Activated T-helper 1 cell treated with anti-CD3 and anti-CD28 coated beads, Interleukin-2, amount 50 U/mL, for 16 hours (primary cell): Measurements from ENCODE around the gene ACAN.

ENCODE experiments used
- DNase-seq, 2 donors: peaks; one replicate each; pipeline ENCODE4 v3.0.0-alpha.2; 2020; ENCODE audit warnings: low read depth in 1 of 2, low spot score in 1 of 2

ACAN gene

DNA sequence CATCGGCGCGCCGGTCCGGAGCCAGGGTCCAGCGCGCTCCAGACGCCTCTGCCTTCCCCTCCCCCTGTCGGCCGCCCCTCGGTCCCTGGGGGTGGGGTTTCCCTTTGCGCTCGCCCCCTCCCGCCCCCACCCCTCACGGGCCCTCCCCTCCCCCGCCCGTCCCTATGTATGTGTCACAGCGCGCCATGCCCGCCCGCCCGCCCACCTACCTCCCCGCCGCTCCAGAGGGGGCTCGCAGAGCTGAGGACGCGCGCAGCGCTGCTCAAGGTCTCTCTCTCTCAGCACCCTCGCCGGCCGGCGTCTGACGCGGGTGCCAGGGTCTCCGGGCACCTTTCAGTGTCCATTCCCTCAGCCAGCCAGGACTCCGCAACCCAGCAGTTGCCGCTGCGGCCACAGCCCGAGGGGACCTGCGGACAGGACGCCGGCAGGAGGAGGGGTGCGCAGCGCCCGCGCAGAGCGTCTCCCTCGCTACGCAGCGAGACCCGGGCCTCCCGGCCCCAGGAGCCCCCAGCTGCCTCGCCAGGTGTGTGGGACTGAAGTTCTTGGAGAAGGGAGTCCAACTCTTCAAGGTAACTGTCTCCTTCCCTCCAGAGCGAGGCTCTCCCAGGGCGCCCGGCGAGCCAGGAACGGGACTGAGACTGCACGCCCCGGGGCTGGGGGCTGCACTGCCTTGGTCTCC, at the start of gene ACAN:
ACAN (plus strand) TSS at position 196 of the 679 bp plus-strand sequence. CDS start 32,771 bp downstream, outside the sequence.
- DNase-seq = no peak

- DNase-seq = no peak
Measured at GRCh38 chr15:88756521-88756920, 46.7 kb upstream of the ACAN start.

DNA sequence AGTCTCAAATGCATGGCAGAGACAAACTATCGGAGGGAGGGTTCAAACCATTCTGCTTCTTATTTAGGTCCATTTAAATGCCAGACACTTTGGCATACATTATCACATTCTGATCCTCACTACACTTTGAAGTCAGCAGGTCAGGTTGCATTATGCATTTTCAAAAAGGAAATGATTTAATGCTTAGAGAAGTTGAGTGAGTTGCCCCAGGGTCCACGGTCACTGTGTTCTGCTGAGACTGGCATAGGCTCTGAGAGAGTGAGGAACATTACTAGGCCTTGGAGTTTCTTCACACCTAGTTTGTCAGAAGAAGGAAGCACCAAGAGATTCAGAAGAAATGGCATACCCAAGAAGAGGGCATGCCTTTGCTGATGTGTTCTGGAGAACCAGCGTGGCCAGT, 46.3 kb upstream of the ACAN start:
- DNase-seq = no peak

DNA sequence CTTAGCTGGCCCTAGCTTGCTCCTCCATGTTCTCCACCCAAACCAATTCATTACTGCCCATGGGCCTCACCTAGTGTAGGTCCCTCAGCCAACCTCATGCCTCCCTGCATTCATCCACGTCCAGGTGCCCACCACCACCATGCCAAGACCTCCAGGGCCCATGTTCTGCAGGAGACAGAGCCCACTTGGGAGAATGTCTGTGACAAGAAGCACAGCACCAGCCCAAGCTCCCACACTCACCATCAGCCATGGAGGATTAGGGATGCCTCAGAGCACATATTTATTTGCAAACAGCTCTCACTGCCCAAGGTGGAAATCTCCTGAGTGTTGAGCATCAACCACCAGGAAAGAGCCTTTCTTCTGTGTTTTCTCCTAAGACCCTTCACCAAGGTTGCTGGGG, 43.4 kb upstream of the ACAN start:
- no peak for DNase-seq

DNA sequence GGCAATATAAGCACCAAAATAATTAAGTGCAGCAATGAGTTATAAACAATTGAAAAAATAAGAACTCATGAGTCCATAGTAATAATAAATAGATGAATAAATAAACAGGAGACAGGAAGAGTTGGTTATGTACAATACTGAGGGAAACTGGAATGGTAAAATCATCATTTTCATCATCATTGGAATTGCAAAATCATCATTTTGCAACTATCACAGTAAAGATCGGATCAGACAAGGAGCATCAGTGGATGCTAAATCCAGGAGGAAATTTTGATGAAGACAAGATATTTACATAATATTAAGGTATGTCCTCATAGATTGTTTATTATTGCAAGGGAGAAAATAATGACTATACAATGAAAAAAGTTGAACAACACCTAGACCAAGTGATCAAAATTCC, 38.8 kb upstream of the ACAN start:
- DNase-seq = no peak

GRCh38 chr15:88765212-88765611, 38.0 kb upstream of the ACAN start:
- DNase-seq = no peak

- DNase-seq = no peak
Measured at GRCh38 chr15:88769161-88769971, 33.9 kb upstream of the ACAN start.

GRCh38 chr15:88775776-88776175, 27.5 kb upstream of the ACAN start:
- DNase-seq = no peak

DNA sequence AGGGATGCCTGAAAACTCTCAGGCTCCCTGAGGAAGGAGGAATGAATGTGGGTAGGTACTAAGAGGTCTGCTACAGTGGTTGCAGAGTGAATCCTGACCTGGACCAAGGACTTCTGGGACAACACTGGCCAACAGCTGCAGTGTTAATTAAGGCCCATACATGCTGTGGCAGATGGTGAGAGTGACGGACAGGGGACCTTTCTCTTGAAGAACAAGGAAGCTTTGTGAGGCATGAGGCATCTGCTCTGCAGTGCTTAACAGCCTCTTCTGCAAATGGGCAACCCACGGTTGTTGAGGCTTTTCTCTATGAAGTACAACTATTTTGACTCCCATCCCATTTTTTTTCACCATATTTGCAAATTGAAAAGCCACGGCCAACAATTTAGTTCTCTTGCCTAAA, 26.6 kb upstream of the ACAN start:
- DNase-seq = no peak

GRCh38 chr15:88779944-88780343, 23.3 kb upstream of the ACAN start:
- no peak for DNase-seq

- DNase-seq = no peak
Measured at GRCh38 chr15:88782465-88782864, 20.8 kb upstream of the ACAN start.

DNA sequence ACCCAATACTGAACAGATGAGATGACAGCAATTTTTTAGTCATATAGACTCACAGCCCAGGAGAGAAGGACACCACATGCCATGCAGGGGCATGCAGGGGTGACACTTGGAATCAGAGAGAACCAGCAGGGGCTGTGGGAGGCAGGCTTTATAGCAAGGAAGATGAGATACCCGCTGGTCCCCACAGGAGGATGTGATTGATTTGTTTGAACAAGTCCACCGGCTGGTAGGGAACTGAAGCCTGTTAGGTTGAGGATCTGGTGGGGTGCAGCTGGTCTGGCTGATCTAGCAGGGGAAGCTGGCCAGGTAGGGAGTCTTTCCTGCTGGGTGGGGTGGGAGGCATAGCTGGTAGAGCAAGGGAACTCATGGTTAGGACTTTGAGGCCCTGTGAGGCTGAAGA, 18.0 kb upstream of the ACAN start:
- no peak for DNase-seq

- DNase-seq = no peak
Measured at GRCh38 chr15:88788036-88788435, 15.2 kb upstream of the ACAN start.

DNA sequence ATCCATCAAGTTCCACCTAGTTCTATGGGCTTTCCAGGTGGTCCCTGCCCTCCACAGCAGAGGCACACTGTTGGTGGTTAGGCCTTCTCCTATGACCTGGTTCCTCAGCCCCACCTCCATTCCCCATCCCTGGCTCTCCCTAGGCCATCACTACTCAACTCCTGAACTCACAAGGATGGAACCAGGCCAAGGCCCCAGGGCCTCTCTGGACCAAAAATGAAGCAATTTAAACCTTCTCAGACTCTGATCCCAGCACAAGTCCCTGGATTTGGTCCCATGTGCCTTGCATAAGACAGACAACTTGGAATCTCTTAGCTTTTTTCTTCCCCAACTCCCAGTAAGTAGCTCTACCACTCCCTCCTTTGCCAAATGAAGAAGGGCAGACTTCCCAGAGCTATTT, 14.4 kb upstream of the ACAN start:
- no peak for DNase-seq

DNA sequence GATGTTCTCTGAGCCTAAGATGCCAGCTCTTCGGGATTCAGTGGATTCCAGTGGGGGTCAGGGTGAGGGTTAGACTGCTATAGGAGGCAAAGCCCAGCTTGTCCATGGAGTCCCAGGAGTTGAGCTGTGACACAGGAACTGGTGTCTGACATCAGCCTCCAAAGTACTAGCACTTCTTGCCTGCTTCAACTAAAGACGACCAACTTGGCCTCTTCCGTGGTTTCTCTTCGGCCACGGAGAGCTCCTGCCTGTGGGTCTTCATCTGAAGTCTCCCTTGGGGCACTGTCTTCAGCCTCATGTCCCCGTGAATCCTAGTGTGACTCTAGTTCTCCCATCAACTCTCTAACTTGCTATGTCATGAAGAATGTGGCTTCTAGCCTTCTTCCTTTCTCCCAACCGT, 12.8 kb upstream of the ACAN start:
- no peak for DNase-seq

DNA sequence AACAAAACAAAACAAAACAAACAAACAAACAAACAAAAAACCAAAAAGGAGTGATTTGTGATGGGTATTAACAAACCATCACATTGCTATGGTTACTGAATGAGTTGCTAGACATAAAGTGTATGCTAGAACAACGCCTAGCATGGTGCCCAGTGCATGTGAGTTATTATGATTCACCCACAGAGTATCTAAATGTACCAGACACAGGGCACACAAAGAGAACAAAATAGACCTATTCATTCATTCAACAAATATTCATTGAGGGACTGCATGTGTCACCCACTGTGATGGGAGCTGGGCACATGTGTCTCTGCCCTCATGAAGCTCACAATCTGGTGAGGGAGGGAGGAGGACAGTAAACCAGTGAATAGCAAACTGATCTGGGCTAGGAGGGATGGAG, 11.6 kb upstream of the ACAN start:
- DNase-seq = no peak

DNA sequence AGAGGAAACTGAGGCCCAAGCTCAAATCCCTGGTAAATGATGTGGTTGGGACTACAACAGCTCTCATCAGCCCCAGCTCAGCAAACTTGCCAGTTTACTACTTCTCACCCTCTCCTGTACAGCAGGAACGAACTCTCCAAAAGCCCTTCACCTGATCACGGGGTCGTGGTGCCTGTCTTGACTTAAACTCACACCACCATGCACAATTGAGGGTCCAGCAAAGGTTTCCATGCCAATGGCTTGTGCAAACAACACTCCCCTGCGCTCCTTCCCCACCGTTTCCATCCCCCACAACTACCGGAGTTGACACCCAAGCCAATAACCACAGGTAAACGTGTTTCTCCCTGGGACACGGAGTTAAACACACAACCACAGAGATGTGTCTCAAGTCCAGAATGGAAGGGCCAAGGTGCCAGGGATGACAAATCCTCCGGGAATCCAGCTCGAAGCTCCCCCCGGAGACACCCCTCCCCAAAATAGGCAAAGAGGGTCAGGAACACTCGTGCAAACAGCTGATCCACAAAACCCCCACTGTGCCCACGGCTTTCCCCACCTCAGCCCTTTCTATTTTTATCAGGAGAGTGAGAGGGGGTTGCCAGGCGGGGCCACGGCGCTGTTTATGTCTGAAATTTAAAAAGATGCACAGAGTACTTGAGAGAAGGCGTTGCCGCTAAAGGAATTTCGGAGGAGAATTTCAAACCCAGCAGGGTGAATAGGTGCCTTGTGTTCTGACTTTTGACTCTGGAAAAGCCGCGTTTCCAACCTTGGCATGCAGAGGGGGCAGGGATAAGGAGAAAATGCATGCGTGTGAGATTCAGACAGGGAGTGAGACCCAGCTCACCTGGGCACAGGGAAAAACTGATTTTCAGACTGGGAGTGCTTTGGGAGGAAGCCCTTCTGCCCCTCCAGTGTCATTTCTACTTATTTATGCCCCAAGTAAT, 10.6 kb upstream of the ACAN start:
- no peak for DNase-seq

- DNase-seq = no peak
Measured at GRCh38 chr15:88794001-88794400, 9.2 kb upstream of the ACAN start.

DNA sequence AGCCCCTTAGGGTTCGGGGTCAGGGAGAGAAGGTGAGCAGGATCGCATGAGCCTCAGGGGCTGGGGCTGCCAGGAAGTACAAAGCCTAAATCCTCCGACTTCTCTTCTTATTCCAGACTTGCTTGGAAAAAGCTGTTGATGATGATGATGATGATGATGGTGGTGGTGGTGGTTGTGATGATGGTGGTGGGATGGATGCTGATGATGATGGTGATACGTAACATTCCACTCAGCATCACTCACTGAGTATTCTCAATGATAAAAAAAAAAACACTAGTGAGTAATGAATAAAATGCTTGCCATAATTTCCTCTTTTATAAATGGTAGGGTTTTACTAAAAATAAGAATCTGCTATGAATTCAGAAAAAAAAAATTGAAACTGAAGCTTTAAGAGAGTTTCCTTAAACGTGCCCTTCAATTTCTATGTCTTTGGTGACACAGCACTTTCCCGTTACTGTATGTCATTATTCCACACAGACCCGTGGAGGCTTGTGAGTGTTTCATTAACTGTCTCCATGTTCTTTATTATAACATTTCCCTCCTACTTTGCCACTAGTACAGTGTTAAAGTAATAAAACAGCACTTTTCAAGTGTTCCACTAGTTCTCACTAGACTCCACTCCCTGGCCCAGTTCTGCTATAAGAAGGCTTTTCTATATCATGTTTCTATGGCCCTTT, 5.4 kb upstream of the ACAN start:
- DNase-seq = no peak

- no peak for DNase-seq
Measured at GRCh38 chr15:88799341-88799740, 3.9 kb upstream of the ACAN start.

GRCh38 chr15:88800026-88800425, 3.2 kb upstream of the ACAN start:
- DNase-seq = no peak
